Lower lobe of right lung (tissue), 2 donors: ENCODE measurements around the gene SERINC3. TPM values are rescaled to one million over a fixed set of nuclear protein-coding genes. Genes with fewer than 3 reads are reported as not detected.

Experiments
- ATAC-seq, 2 donors: fragments of 200-7000 bp; cut with Tn5 transposase; one replicate each; pipeline ENCODE4 v1.9.1; 2020 to 2022; ENCODE audit warnings: mild to moderate bottlenecking in 2 of 2, moderate library complexity in 2 of 2
- DNase-seq: peaks from one replicate; pipeline ENCODE4 v3.0.0-alpha.2; 2020
- H3K27ac ChIP-seq: fragments of 200-600 bp; one replicate; pipeline ENCODE4 v1.8.0; 2022
- H3K27me3 ChIP-seq: fragments of 200-600 bp; one replicate; pipeline ENCODE4 v1.8.0; 2022; ENCODE audit warnings: low read depth
- H3K36me3 ChIP-seq: fragments of 200-600 bp; one replicate; pipeline ENCODE4 v1.8.0; 2022; ENCODE audit warnings: mild to moderate bottlenecking
- H3K4me1 ChIP-seq: fragments of 200-600 bp; one replicate; pipeline ENCODE4 v1.8.0; 2022
- H3K4me3 ChIP-seq: fragments of 200-600 bp; one replicate; pipeline ENCODE4 v1.8.0; 2022; ENCODE audit warnings: mild to moderate bottlenecking
- H3K9me3 ChIP-seq: fragments of 200-600 bp; one replicate; pipeline ENCODE4 v1.8.0; 2022
- CTCF ChIP-seq: fragments of 200-600 bp; IDR thresholded peaks from one replicate; pipeline ENCODE4 v1.8.0; 2022; ENCODE audit warnings: antibody characterized with exemption, mild to moderate bottlenecking
- intact Hi-C: fragments of 100-400 bp; cut with DNase I; formaldehyde crosslinking; loops from one replicate; pipeline ENCODE4 v1.11.0; 2022
- long read RNA-seq: library from polyadenylated mRNA; unstranded; transcript quantifications from one replicate; pipeline ENCODE4 v2.0.0, GENCODE V29; 2021
- total RNA-seq: library from RNA; stranded (reverse); fragmentation: NEBNext Ultra II Directional; extraction: Animal tissue kit (Norgen Biotek cat#: 25700); gene quantifications from one replicate; pipeline ENCODE4 v1.2.1, GENCODE V29; 2021
- donor health status: DM: no; HTN: yes; CAD: no; lungs with severe emphysema.

The SERINC3 gene
- total RNA-seq, result 133 TPM
- long read RNA-seq, full-length matches to known transcripts, result 218 of 247 reads
- long read RNA-seq, partial matches to known transcripts, result 13 of 247 reads
- long read RNA-seq, other reads (novel, unspliced or antisense), result 16 of 247 reads

GRCh38 chr20:44521484-44522481, at the start of gene SERINC3:
SERINC3 (minus strand) TSS chr20:44522070; CDS start chr20:44521951, 119 bp downstream.
- no peaks in the 10 kb centered on the region for H3K27me3 ChIP-seq
- no peak for TF ChIP-seq CTCF
- H3K4me3 ChIP-seq, result peak within 1 kb of the TSS; percentile 99
- intact Hi-C loops, result loop anchor here (10.0 kb wide), 1 partner anchor 63 kb away; the partner anchor contains the start of gene PKIG
- H3K9me3 ChIP-seq, result no peaks in the 10 kb centered on the region
- DNase-seq, result peak; percentile 97
- peaks cover 2% of the 10 kb centered on the region for H3K36me3 ChIP-seq
- peaks cover 49% of the 10 kb centered on the region for H3K4me1 ChIP-seq
- peak; percentile 100 for ATAC-seq
- H3K27ac ChIP-seq, result peak within 1 kb of the TSS; percentile 100

- Histone ChIP-seq H3K9me3 (no peaks in the 10 kb centered on the region), H3K36me3 (no peaks in the 10 kb centered on the region), H3K4me3 (no peak overlapping the region), H3K27me3 (no peaks in the 10 kb centered on the region), H3K4me1 (peaks cover 43% of the 10 kb centered on the region), H3K27ac (no peak overlapping the region)
- TF ChIP-seq CTCF, result no peak
- ATAC-seq, result no peak
- no peak for DNase-seq
- intact Hi-C loops, result no loop called here
These were observed 49.6 kb upstream of the SERINC3 start for GRCh38 chr20:44571362-44571988.

GRCh38 chr20:44570367-44570766, 48.5 kb upstream of the SERINC3 start:
- ATAC-seq, result no peak
- no peak for DNase-seq
- intact Hi-C loops, result no loop called here
- Histone ChIP-seq H3K27me3 (no peaks in the 10 kb centered on the region), H3K36me3 (no peaks in the 10 kb centered on the region), H3K9me3 (no peaks in the 10 kb centered on the region), H3K4me1 (peaks cover 35% of the 10 kb centered on the region), H3K27ac (no peak overlapping the region), H3K4me3 (no peak overlapping the region)
- TF ChIP-seq CTCF, result no peak

GRCh38 chr20:44566811-44567210, 44.9 kb upstream of the SERINC3 start:
- Histone ChIP-seq H3K4me1 (peaks cover 13% of the 10 kb centered on the region), H3K27ac (no peak overlapping the region), H3K4me3 (no peak overlapping the region), H3K27me3 (no peaks in the 10 kb centered on the region), H3K9me3 (no peaks in the 10 kb centered on the region), H3K36me3 (no peaks in the 10 kb centered on the region)
- intact Hi-C loops, result no loop called here
- TF ChIP-seq CTCF, result no peak
- ATAC-seq, result no peak
- DNase-seq, result no peak

GRCh38 chr20:44566018-44566417, 44.1 kb upstream of the SERINC3 start:
- H3K36me3 ChIP-seq, result no peaks in the 10 kb centered on the region
- no peak overlapping the region for H3K27ac ChIP-seq
- no peaks in the 10 kb centered on the region for H3K9me3 ChIP-seq
- intact Hi-C loops, result no loop called here
- ATAC-seq (no peak), DNase-seq (no peak)
- H3K4me3 ChIP-seq, result no peak overlapping the region
- no peak for TF ChIP-seq CTCF
- no peaks in the 10 kb centered on the region for H3K27me3 ChIP-seq
- peaks cover 5% of the 10 kb centered on the region for H3K4me1 ChIP-seq
